ENCODE measurements around the gene GRIN2A.

- TF ChIP-seq EZH2 (IDR thresholded peaks at IDR 0.05; ENCODE audit: borderline replicate concordance, insufficient read depth, low read depth, low read length, poor library complexity, severe bottlenecking) (no peak), CTCF (IDR thresholded peaks at IDR 0.05) (no peak)
Observed at GRCh38 chr16:10016752-10017151, 165.5 kb downstream of the GRIN2A start.
